ENCODE results near the gene GCGR.
A peak's percentile ranks its signal among the peaks of the same experiment; 100 is the strongest.
"Not testable (repeated sequence)": the region's sequence is repeated elsewhere in the genome, so short reads cannot be mapped to it uniquely, and the experiment has no call there.

The GCGR gene

DNA sequence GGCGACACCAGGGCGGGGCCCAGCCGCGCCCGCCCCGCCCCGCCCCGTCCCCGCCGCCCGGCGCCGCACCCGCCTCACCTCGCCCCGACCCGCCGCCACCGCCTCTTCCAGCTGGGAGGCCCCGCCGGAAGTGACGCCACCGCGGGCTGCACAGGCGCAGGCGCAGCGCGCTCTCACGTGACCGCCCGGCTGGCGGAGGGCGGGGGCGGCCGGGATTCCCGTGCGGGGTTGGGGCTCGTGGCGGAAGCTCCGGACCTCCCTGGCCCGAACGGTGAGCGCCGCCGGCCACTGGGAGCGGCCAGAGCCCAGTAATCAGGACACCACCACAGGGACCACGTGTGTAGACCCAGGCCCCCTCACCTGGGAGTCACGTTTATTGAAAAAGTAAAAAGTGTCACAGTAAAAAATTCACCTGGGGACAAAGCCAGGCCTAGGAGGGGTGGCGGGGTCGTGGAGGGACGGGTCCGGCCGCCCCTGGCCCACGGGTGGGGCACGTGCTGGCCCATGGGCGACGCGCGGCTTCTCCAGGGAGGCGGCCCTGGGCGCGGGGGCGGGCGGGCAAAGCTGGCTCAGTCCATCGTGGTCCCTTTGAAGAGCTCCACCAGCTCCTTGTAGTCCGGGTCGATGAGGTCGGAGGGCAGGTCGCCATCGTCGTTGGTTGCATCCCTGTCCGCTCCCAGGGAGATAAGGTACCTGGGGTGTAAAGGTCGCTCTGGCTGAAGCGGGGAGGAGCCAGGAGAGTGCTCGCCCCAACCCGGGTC lies 29.4 kb downstream of the GCGR start, which contains the start of gene MCRIP1:
Gene MCRIP1, minus strand, starts transcription at position 132 of the 761 bp plus-strand sequence. CDS start 8,785 bp downstream, outside the sequence.
- peak; percentile 94 for DNase-seq

GRCh38 chr17:81833921-81834830 lies 30.2 kb downstream of the GCGR start:
- no peak for DNase-seq

DNA sequence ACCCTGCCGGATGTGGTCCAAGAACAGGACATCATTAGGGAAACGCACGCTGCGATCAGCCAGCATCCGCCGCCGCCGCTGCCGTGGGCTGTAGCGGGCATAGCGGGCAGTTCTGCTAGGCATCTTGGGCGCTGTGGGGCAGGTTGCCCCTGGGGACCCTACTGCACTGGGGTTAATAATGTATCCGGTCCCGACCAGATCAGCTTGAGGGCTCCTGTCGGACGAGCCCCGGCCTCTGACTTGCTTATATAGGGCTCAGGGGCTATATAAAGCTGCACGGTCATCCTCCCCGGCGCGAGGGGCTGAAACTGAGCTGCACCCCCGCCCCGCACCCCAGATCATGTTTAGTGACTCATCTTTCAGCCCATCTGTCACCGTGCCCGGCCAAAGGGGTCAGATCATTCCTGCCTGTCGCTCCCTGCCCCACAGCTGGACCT lies 30.9 kb downstream of the GCGR start, which contains the start of gene PPP1R27:
Gene PPP1R27, minus strand, starts transcription at position 220 of the 437 bp plus-strand sequence. Its CDS starts 97 bp downstream, at position 123.
- DNase-seq, result no peak

GRCh38 chr17:81837641-81838040 lies 33.7 kb downstream of the GCGR start:
- no peak for DNase-seq

- DNase-seq, result no peak
Measured at GRCh38 chr17:81838753-81839255, 34.9 kb downstream of the GCGR start.

GRCh38 chr17:81839301-81839700 lies 35.4 kb downstream of the GCGR start:
- DNase-seq, result no peak

- DNase-seq, result not testable (repeated sequence)
Measured at GRCh38 chr17:81840059-81840458, 36.1 kb downstream of the GCGR start.

- no peak for DNase-seq
Measured at GRCh38 chr17:81840826-81841778, 37.2 kb downstream of the GCGR start.

GRCh38 chr17:81841866-81842265 lies 37.9 kb downstream of the GCGR start:
- DNase-seq, result no peak

- no peak for DNase-seq
Measured at GRCh38 chr17:81842378-81842724, 38.4 kb downstream of the GCGR start.

DNA sequence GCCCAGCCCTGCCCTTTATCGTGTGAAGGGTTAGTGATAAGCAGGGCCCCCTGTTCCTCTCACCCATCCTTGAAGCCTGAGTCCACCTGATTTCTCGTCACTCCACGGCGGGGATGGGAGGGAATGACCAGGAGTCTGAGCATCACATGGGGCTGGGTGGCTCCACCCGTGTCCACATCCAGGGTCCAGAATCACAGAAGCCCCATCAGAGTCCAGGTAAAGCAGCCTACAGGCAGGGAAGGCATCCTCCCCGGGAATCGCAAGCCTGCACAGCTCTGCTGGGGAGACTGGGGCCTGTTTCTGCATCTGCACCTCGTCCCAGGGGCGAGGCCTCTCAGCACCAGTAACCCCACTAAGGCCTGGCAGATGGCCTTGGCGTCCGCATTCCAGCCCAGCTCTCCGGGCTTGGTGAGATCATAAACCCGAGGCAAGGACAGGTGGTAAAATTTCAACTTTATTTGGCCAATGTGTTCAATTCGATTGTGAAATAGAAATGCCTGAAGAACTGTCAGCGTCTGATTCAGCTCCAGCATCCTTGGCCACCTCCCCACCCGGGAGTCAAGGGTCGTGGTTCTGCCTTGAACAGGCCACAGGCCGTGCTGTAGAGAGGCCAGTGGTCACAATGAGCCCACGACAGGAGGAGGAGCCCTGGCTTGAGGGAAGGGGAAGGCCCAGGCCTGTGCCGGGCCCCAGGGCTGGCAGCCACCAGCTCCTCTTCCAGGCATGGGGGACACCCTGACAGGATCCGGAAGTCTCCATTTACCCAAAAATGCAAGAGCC lies 39.0 kb downstream of the GCGR start:
- no peak for DNase-seq

DNA sequence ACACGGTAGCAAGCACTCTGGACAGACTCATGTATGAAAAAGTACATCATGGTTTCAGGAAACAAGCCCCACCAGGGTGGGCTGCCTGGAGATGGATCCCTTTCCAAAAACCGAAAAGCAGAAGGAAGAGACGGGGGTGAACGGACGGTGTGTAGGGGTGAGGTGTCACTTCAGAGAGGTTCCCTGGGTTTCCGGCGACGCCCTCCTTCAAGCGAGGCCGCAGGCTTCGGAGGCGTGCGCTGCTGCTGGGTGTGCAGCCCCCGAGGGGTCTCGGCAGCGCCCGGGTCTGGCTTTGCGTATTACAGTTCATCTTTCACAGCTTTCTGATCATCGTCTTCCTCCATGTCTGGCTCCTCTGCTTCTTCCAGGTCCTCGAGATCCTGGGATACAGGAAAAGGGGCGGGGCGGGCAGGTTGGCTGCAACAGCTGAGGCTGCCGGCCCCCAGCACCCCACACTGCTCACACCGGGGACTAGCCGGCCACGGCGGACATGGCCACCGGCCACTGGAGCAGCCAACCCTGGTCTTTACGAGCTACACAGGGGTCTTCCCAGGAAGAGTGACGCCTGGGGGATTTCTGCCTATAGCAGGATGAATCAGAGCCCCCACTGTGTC lies 39.9 kb downstream of the GCGR start:
- no peak for DNase-seq

DNA sequence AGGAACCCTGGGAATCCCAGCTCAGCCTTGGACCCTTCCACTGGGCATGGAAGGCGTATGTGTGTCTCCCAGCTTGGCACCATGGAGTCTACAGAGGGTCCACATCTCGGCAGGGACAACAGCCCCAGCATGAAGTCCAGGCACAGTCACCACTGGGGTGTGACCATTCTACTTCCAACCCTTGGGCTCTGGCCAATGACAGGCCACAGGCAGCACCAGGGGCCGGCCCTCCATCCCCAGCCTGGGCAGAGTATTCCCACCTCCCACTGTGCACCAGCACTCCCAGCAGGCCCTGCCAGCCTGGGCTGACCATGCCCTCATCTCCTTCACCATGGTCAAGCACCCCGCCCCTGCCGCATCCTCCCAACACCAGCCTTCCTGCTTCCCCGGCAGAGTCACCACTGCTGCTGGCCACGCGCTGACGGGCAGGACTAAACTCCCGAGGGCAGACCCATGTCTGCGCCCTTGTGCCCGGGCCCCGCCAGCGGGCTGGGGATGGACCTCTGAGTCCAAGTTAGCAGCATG lies 40.4 kb downstream of the GCGR start:
- DNase-seq, result no peak

GRCh38 chr17:81844887-81845286 lies 40.9 kb downstream of the GCGR start:
- no peak for DNase-seq

- DNase-seq, result no peak
Measured at GRCh38 chr17:81845361-81845760, 41.4 kb downstream of the GCGR start.

- no peak for DNase-seq
Measured at GRCh38 chr17:81845881-81846742, 42.2 kb downstream of the GCGR start.

GRCh38 chr17:81846743-81847689 lies 43.1 kb downstream of the GCGR start:
- no peak for DNase-seq

DNA sequence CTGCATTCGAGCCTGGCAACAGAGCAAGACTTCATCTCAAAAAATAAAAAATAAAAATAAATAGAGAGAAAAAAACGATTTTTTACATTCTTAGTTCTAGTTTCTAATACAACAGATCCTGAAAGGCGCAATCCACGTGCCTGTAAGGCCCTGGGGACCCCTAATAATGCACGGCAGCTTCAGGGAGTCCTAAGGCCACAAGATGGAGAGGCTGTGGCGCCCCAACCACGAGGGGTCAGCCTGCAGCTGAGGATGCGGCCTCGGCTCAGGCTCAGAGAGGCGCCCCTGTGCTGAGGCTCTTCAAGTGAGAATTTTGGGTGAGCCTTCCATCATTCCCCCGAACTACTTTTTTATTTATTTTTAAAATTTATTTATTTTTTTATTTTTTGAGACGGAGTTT lies 45.5 kb downstream of the GCGR start:
- DNase-seq, result no peak

DNA sequence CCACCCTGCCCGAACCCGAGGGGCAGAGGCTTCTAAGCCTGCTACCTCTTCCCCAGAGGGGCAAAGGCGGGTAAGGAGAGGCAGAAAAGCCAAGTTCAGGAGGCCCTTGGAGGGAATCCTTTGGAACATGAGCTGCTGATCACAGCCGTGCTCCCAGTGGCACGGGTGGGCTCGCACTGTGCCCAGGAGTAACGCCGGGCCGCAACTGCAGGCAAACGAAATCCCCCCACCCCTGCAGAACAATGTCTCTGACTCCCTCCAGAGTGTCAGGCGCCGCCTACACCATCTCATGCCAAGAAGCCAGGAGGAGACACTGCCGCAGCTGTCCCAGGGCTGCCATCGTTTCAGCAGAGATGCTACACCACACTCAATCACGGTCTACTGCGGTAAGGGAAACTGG lies 47.5 kb downstream of the GCGR start:
- DNase-seq, result no peak

Measured in CD4-positive, alpha-beta T cell treated with Interleukin-17A for 1 hour (primary cell).